Raji (cell line): ENCODE measurements around the gene GLDN.

Source experiments
- POLR2A ChIP-seq: IDR thresholded peaks from 2 replicates; pipeline ENCODE4 v1.6.1; 2011; ENCODE audit warnings: low read depth, low read length, control low read depth; ENCODE audit not compliant: insufficient read depth

GLDN gene

GRCh38 chr15:51386960-51387698 lies 45.7 kb downstream of the GLDN start:
- no peak for TF ChIP-seq POLR2A

DNA sequence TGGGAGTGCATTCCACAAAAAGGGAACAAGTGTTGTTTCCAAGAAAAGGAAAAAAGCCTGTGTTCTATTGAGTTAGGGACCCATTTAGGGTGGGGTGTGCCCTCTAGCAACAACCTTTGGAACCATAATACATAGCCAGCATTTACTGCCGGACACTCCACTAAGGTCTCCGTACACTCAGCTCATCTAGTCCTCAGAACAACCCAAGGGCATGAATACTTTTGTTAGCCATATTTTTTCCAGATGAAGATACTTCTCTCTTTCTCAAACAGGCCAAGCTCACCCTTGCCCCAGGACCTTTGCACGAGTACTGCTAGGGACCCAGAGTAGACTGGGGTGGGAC lies 46.2 kb downstream of the GLDN start:
- no peak for TF ChIP-seq POLR2A

DNA sequence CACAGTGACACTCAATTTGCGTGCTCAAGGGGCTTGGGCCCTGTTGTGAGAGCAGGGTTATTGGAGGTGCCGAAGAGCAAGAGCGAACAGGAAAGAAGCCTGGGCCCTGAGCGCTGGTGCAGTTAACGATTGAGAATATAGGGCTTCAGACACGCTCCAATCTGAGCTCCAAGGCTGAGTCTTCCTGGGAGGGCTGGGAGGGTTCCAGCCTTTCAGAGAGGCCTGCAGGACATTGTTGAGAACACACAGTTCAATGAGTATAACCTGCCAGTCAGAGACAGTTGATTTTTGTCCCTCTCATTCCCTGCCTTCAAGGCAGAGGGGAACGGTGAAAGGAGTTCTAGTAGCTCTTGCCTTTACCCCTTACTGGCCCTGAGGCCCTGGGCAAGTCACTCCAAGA lies 47.3 kb downstream of the GLDN start:
- no peak for TF ChIP-seq POLR2A

- TF ChIP-seq POLR2A: no peak
These were observed 48.9 kb downstream of the GLDN start for GRCh38 chr15:51390241-51390965.

DNA sequence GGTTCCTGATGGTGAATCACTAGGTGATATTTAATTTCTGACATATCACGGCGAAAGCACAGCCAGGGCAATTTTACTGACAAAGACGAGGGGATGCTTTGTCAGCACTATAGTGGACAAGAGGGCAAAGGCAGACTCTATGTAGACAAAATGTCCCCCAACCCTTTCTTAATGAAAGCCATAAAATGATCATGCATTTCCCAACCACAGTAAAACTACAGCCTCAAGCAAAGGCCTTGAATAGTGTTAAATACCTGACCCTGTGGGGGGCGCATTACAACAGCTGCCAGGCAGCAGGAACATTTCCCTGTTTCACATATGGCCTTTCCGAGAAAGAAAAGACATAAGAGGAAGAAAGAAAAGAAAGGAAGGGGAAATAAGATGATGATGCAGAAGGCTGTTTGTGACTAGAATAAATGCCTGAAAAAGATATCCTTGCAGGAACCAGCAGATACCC lies 49.5 kb downstream of the GLDN start:
- TF ChIP-seq POLR2A: no peak

- no peak for TF ChIP-seq POLR2A
These were observed 55.5 kb downstream of the GLDN start for GRCh38 chr15:51396921-51397320.

- no peak for TF ChIP-seq POLR2A
These were observed 57.2 kb downstream of the GLDN start for GRCh38 chr15:51398626-51399025.

DNA sequence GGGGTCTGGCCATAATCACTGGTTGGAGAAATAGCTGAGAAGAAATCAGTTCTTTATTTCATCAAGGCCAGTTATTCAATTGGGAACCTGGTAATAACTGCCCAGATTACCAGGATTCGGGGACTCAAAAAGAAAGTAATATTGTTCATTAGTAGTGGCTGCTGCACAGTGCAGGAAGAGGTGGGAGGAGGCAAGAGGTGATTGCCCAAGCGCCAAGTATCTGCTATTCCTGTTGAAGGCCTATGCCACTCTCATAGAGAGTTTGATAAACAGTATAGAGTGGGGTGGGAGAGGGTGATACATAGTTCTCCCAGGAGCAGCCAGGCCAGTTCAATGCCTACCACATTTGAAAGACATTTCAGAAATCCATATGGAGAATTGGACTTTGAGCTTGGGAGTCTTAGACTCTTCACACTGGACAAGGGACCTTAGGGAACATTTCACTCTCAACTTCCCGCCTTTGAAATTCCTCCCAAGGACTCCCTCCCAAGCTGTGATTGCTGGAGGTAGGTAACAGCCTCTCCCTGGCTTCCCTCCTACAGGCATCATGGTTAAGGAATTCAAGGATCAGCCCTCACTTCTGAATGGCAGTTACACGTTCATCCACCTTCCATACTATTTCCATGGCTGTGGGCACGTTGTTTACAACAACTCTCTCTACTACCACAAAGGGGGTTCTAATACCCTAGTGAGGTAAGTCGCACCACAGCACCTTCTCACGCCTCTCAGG lies 59.8 kb downstream of the GLDN start:
- no peak for TF ChIP-seq POLR2A

- no peak for TF ChIP-seq POLR2A
These were observed 60.5 kb downstream of the GLDN start for GRCh38 chr15:51401872-51402517.

GRCh38 chr15:51403072-51403878 lies 61.8 kb downstream of the GLDN start:
- no peak for TF ChIP-seq POLR2A

- no peak for TF ChIP-seq POLR2A
These were observed 62.7 kb downstream of the GLDN start for GRCh38 chr15:51403946-51404695.

DNA sequence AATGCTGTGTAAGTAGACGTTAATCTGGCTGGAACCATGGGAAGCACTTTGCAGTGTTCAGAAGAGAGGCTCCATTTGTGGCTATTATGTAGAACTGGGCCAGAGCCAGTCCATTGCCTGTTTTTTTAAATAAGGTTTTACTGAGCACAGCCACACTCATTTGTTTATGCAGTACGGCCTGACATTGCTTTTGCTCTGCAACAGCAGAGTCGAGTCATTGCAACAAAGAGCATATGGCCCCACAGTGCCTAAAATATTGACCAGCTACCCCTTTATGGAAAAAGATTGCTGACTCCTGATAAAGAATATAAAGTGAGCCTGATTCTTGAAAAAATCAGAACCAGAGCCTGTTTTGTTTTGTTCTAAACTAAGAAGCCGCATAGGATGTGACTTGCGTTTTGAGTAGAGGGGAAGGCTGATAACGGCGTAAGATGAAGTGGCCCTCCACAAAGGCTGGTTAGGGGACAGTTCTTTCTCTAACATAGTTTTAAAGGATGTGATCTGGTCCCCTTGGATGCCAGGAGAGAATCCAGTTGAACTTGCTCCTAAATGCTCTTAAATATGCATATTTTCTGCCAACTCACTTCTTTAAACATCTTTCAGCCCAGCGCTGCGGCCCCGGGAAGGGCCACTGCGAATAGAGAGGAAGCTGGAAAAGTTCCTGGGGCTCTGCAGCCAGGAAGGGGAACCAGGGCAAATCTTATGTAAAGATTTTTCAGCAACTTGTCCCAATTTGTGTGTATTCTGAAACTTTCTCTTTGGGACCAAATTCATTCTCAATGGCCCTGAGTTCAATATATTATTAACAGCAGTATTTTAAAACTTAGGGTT lies 64.5 kb downstream of the GLDN start:
- no peak for TF ChIP-seq POLR2A

DNA sequence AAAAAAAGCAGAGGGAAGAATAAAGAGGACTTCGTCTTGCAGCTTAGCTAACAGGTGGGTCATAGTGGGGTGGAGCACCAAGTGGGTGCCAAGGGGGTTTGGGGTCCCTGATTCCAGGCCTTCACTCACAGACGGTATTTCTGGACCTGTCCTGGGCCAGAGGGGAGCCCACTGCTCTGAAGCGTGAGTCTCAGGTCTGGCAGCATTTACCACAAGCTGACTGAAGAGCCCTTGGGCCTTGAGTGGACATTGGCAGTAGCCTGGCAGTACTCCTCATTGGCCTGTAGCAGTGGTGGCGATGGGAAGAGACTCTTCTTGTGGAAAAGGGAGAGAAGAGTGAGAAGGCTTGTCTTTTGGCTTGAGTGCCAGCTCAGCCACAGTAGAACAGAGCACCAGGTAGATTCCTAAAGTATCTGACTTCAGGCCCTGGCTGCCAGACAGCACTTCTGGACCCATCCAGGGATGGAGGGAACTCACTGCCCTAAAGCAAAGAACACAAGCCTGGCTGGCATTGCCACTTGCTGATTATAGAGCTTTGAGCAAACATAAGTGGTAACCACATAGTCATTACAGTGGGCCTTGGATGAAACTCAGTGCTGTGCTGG lies 72.9 kb downstream of the GLDN start:
- no peak for TF ChIP-seq POLR2A

GRCh38 chr15:51416129-51416528 lies 74.7 kb downstream of the GLDN start:
- TF ChIP-seq POLR2A: no peak
